Mucosa of gallbladder (tissue), 1 donor: Measurements from ENCODE around the gene LIMK2. TPM values are rescaled to one million over a fixed set of nuclear protein-coding genes. Genes with fewer than 3 reads are reported as not detected.
"Not testable (repeated sequence)": the region's sequence is repeated elsewhere in the genome, so short reads cannot be mapped to it uniquely, and the experiment has no call there.

ENCODE experiments used
- DNase-seq: peaks from one replicate; pipeline ENCODE4 v3.0.0-alpha.2; 2020; ENCODE audit warnings: low spot score
- total RNA-seq: library from RNA; stranded (reverse); gene quantifications from one replicate; pipeline ENCODE4 v1.2.1, GENCODE V29; 2021
- donor health status: DM: no; HTN: no; CAD: no.

Gene LIMK2
- total RNA-seq, 1 donor from 2014 or later, result 81.4 TPM

DNA sequence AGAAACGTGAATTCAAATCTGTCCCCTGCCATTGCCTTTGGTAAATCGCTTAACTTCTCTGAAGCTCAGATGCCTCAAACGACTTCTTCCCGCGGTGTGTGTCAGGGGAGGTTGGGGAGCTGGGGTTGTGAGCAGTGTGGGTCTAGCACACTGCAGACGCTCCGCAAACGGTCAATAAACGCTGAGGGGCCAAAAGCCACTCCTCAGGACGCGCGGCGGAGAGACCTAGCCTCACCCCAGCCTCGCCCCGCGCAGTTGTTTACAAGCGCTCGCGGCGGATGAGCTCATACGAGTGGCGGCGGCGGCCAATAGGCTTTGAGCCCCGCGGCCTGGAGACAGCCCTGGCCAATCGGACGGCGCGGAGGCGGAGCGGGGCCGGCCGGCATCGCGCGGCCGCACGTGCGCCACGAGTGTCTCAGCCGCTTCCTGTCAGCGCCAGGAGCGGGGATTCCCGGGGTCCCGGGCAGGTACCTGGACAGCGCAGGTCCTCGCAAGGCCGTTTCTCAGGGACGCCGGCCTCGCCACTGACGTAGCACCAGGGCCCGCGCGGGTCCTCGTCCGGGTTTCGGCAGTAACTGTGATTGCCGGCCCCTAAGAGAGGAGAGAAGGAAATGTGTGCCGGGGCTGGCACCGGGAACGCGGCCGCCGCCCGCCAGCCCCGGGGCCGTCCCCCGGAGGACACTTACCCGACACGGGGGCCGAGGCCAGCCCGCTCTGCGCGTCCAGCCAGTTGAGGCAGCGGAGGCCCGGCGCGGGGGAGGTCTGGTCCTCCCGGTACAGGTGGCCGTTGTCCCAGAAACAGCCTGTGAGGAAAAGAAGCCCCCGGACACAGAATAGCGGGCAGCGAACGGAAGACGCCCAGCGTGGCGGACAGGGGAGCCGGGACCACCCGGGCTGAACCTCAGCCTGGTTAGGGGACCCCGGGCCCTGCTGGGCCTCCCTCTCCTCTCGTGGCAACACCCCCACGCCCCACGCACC is 78.7 kb downstream of the LIMK2 start:
- peak; percentile 97 for DNase-seq

DNA sequence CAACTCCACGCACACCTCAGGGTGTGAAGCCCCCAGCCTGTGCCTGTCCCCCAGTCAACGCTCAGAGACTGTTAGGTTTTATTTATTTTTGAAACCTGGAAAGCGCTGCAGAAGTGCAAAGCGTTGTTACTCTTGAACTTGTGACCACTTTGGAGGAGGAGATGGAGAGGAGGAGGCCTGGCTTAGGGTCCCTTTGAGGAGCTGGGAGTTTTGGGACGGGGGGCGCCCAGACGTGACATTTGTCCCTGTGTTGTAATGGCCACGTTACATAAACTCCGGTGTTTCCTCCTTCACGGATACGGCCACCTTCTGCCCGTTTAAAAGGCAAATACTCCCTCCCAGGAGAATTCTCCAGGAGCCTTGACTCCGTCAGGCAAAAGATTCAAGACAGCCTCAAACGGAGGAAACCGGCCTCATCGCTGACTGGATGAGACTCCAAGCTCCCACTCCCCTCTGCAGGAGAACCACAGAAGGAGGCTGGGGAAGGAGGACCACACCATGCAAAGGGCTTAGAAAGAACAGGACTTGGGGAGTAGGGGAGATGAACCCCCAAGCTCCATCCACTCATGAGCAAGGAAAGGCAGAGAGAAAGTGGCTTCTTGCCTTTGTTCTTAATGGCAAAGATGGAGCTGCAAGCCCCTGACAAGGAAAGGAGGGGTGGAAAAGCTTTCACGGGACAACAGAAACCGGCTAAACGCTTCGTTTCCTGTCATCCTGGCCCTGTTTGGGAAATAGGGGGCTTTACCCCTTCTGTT is 79.6 kb downstream of the LIMK2 start:
- DNase-seq, result no peak

DNA sequence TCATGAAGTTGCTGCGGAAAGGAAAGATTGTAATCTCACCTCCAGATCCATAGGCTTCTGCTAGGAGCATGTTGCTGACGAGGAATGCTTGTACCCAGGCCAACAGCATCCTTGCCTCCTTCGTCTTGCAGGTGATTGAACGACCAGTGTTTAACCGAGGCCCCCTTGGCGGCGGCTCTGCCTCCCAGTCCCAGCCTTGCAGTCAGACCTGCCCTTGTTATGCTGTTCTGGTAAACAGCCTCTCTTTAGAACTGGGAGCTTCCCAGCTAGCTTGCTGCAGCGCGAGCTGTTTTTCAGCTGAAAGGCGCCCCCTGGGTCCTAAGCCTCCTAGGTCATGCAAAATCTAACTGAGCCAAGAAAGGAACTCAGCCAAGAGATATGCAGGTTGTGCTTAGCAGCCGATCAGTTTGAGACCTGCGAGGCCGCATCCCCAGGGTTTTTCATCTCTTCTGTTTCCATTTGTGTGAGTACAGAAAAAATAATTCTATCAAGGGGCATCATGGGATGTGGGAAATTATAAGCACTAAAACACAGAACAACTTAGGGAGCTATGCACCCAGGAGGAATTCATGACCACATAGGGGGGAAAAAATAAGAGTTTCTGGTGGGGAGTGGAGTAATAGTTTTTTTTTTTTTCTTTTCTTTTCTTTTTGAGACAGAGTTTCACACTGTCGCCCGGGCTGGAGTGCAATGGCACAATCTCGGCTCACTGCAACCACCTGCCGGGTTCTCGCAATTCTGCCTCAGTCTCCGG is 80.3 kb downstream of the LIMK2 start, which contains the start of gene PIK3IP1:
Gene PIK3IP1, minus strand, starts transcription at position 253 of the 754 bp plus-strand sequence. Its CDS starts 144 bp downstream, at position 109.
- DNase-seq, result peak; percentile 93

DNA sequence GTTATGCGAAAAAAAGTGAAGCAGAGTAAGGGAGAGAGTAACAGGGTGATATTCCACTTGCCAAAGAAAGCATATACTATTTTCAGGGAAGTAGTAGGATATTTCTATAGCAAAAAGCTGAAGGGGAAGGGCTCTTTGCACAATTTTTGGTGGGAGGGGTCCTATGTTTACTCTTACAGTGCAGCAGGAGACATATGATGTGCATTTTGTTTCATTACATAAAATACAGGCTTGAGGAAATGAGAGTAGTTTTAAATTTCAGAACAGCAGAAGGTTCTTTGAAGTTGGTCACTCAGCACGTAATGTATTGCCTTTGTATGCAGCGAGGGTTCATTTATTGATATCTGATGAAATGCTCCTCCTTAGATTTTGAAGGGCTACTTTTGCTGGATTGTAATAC is 83.3 kb downstream of the LIMK2 start:
- no peak for DNase-seq

DNA sequence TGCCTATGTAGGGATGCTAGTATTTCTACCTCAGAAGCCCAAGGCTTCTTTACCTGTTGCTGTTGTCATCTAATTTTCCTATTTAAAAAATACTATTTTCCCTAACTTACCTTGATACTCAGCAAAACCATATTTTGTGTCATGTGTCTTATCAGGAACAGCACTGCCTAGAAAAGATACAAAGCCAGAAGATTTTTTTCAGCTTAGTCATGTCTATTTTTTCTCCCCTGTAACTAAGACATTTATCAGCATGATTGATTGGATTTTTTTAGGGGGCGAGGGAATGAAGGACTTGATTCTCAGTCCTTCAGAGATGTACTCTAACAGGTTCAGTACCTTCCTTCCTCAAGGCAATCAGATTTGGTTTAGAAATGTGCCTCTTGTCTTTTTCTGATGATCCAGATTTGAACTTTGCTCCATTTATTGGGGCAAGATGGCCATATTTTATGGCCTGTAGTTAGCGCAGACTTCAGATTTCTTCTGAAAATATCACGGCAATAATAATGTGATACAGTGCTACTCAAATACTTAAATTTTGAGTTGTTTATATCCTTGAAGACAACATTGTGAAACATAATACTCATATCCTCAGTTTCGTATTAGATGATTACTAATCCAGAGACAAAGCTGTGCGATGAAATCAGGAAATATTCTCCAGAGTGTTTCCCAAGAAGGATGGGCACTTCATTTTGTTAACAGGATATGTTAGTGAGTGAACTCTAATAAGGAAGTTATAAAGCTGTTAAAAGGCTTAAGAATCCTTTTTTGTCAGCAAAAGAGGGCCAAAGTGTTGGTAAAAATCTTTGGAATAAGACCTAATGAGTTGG is 83.9 kb downstream of the LIMK2 start:
- DNase-seq, result no peak

DNA sequence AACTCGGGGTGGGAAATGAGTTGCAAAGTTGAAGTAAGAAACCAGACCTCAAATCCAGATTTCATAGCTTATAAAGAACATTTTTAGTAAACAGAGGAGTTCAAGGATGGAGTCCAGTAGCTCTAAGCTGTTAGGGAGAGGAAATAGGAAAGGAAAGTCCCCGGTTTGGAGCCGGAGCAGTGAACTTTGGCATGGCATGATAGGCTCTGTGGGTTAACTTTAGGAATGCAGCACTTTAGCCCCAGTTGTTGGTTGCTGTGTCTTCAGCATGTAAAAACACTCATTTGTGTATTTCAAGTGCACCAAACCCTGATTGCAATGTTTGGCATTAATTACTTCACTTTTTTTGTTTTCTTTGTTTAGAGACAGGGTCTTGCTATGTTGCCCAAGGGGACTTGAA is 88.8 kb downstream of the LIMK2 start:
- DNase-seq, result no peak

DNA sequence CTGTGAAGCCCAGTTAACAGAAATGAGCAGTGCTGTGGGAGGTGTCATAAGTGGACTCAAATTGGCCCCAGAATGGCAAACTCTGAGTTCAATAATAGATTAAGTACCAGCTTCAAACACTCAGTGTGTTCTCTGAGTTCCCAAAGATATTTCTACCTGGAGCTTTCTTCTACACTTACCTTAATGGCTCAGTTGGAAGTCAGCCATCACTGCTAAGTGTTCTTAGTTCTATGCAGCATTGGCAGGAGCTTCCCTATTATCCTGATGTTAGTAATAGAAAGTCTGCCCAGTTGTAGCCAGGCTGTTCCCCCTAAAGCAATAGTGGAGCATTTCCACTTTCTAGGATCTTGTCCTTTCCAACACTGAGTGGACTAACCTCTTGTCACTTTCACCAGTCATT is 89.9 kb downstream of the LIMK2 start:
- no peak for DNase-seq

DNA sequence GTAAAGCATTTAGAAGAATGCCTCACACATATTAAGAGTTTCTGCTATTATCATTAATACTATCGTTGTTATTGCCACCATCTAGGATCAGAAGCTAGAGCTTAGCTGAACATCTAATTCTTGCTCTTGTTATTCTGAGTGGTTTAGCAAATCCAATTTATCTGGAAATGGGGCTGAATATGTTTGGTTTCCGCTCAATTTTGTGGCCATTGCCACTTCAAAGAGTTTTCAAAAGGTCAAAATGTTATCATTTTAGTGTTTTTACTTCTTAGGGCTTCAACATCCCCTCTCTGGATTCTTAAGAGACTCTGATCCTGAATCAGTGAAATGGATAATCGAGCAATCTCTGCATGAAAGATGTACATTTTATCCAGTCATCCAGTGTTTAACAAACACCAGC is 90.4 kb downstream of the LIMK2 start:
- DNase-seq, result no peak

DNA sequence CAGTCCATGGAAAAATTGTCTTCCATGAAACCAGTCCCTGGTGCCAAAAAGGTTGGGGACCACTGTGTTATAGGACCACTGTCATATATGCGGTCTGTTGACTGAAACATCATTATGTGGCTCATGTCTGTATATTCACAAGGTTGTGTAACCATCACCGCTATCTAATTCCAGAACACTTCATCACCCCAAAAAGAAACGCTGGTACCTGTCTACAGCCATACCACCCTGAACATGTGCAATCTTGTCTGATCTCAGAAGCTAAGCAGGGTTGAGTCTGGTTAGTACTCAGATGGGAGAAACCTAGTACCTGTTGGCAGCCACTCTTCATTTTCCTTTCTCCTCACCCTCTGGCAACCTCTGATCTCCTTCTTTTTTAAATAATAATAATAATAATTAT is 93.1 kb downstream of the LIMK2 start:
- DNase-seq, result no peak

DNA sequence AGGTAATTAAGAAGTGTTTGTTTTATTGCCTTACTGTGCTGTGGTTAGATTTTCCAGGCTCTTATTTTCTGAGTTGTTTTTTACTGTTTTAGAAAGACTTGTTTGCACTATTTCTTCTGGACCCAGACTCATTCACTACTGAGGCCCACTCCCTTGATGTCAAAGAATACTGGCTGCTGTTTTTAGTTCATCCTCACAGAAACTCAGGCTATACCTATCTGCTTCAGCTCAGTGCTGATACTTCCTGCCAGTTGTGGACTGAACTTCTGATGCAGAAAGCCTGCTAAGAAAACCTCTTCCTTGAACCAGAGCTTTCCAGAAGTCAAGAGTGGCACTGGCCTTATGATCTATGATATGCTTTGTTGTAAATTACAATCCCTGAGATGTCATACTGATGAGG is 96.1 kb downstream of the LIMK2 start:
- DNase-seq, result no peak

DNA sequence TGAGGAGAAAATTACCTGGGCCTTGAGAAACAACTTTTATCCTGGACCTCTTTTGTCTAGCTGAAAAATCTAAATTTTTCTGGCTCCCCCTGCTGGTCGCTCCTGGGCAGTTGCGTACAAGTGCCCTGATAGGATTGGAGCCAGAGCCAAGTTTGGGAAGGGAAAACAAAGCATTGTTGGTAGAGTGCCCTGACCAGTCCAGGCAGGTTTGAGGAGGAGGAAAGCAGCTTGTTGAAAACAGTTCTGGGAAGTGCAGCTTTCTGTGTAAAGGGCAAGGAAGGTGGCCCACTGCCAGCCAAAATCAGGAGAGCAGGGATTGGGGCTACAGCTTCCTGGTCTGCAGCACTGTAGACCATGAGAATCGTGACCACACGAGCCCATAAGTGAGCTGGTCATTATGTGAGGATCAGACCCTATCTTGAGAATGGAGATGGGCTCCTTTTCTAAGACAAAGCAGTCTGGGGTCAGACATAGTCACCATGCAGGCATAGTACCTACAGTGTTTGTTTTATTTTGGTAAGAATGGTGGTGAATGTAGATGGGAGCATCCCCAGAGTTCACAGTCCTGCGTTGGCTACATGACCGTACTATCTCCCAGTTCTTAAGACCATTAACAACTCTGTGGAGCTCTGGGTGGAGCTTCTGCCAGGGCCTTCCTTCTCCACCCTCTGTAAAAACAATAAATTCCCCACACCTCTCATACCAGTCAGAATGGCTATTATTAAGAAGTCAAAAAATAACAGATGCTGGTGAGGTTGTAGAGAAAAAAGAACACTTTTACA is 101.5 kb downstream of the LIMK2 start:
- peak; percentile 92 for DNase-seq

DNA sequence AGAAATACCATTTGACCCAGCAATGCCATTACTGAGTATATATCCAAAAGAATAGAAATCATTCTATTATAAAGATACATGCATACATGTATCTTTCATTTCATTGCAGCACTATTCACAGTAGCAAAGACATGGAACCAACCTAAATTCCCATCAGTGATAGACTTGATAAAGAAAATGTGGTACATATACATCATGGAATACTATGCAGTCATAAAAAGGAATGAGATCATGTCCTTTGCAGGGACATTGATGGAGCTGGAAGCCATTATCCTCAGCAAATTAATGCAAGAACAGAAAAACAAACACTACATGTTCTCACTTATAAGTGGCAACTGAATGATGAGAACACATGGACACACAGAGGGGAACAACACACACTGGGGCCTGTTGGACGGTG is 102.1 kb downstream of the LIMK2 start:
- not testable (repeated sequence) for DNase-seq

DNA sequence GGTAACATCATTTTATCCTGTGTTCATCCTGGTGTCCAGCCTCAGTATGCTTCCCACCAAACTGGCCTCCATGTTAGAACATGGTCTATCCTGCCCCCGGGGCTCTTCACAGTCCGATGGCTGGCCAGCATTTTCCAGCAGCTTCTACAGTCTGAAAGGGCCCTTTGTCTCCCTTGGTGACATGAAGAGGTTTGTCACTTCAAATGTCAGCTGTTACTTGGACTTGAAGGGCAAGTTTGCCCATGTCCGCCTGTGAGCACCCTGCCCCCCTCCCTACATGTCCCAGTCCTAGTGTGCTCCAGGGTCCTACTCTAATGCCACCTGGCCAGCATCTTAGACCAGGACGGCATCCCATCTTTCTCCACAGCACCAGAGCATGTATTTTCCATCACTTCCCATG is 109.3 kb downstream of the LIMK2 start:
- DNase-seq, result no peak

DNA sequence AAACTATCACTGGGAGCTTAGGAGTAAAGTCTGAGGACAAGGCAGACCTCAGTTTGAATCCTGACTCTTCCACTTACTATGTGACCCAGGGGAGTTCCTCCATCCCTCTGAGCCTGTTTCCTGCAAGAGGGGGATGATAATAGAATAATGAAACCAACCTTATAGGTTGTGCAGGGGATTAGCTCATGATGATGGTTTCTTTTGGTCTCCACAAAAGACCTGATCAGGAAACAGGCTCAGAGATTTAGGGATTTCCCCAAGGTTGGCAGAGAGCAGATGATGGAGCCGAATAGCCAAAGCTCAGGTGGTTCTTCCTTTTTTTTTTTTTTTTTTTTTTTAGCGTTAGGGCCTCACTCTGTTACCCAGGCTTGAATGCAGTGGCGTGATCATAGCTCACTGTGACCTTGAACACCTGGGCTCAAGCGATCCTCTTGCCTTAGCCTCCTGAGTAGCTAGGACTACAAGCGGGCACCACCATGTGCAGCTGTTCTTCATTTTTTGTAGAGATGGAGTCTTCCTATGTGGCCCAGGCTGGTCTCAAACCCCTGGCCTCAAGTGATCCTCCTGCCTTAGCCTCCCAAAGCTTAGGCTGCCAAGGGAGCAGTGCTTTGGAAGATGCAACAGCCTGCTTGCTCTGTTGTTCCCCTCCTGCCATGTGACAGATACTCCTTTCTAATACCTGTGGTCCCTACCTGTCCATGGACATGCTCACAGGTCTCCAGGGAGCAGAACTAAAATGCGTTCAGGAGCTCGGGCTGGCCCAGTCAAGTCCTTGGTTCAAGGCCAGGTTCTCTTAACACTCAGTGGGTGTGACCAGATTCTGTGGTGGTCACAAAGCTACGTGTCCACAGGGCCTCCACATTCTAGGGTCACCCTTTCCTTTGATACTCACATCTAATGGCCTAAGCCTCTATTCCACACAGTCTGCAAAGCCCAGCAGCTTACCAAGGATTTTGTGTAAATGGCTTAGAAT is 111.8 kb downstream of the LIMK2 start:
- no peak for DNase-seq

DNA sequence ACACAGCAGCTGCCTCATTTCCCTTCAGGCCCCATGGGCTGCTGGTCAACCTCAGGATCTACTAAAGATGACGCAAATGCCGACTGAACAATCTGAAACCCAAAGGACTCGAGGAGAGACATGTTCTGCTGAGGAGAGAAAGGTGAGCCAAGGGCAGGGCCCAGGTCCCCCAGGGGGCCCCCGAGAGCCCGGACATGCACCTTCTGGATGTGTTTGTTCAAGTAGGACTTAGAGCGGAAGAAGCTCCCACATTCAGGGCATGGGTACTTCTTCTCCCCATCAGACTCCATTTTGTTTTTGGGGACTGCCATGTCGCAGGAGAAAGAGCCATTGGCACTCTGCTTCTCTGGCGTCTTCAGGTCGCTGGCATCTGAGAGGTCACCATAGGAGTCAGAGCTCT is 114.8 kb downstream of the LIMK2 start:
- DNase-seq, result no peak

DNA sequence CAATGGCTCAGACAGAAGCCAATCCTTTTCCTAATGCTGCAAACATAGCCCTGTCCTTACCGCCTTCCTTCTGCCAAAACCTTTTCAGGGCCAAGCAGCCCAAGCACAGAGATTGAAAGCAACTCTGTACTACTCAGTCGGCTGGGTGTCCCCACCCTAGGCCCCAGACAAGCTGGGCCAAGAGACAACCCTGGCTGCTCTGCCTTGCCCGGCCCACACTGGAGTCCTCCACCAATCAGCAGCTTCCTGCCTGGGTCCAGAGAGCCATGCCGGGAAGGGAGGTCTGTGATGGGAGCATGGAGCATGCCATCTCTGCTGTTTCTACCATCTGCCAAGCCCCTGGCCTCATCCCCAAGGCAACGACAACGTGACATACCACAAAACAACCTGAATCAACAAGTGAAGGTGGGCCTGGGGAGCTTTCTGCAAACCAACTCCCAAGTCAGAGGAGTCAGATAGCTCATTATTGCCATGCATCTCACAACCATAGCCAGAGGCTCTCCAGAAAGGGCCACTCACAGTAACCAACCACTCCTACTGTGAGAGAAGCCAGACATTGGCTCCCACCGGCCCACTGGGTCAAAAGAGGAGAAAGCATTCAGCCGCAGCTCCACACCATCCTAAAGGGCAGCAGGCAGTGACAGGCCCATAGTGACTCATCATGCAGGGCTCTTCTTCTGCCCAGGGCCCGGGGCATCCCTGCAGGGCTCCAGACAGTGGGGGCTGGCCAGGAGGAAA is 115.9 kb downstream of the LIMK2 start:
- no peak for DNase-seq

DNA sequence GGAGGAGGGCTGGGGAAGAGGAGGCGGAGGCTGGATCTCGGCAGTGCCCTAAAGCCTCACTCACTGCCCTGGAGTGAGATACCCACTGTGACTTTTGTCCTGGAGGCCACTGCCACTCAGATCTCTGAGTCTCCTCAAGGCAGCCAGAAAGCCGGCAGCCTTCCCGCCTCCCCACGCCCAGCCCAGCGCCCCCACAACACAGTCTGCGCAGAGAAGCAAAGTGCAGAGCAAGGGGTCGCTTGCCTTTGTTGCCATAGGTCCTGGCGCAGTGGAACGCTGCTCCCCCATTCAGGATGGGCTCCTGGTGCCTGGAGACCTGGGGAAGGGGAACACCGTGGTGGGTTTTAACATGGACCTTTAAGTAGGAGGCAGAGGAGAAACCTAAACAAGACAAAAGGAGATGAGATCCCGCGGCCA is 116.5 kb downstream of the LIMK2 start:
- no peak for DNase-seq

DNA sequence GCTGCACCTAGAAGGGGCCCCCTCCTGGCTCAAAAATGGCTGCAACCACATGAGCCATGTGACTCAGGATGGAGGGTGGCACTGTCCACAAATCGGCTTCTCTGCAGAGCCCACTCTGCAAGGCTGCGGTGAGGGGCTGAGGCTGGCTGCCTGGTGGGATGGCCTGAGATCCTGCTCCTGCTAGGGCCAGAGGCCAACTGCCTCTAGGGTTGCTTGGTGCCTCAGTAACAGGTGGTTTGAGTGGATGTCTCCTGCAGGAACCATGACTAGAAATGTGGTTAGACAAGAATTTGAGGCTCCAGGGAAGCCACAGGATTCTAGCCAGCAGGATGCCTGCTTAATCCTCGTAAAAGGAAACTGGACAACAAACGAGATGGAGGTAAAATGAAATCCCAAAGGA is 116.9 kb downstream of the LIMK2 start:
- DNase-seq, result no peak
